DOHH2 (cell line): Measurements from ENCODE around the gene LNX1.

ENCODE experiments used
- EZH2phosphoT487 ChIP-seq: fragments of 200-600 bp; sonication (generic); IDR thresholded peaks from 2 replicates; pipeline ENCODE4 v1.6.1; 2017; ENCODE audit warnings: borderline replicate concordance, mild to moderate bottlenecking, antibody characterized with exemption, low read length, moderate library complexity, mixed read lengths
- TF ChIP-seq, protein P1 (sequence below): fragments of 200-600 bp; sonication (generic); IDR thresholded peaks from one replicate; pipeline ENCODE4 v1.5.1; 2014; ENCODE audit warnings: antibody characterized with exemption, mild to moderate bottlenecking, low read depth, low read length; ENCODE audit not compliant: poor library complexity, severe bottlenecking

DNA sequence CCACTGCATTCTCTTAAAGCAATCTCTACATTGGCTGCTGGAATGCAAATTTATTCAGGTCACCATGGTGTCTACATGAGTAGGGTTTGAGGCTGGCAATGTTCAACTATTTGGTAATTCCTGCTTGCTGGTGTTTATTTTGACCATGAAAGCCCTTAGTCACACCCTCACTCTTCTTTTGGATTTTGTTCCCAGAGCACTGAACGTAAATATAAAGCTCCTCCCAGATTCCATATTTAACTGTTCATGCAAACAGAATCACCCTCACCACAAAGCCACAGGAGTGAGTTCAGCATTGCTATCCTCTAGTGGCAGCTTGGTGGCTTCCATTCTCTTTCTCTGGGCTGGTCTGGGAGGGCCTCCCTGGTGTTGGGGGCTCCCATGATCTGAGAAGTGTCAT is 82.8 kb downstream of the LNX1 start:
- TF ChIP-seq, protein P1, sequence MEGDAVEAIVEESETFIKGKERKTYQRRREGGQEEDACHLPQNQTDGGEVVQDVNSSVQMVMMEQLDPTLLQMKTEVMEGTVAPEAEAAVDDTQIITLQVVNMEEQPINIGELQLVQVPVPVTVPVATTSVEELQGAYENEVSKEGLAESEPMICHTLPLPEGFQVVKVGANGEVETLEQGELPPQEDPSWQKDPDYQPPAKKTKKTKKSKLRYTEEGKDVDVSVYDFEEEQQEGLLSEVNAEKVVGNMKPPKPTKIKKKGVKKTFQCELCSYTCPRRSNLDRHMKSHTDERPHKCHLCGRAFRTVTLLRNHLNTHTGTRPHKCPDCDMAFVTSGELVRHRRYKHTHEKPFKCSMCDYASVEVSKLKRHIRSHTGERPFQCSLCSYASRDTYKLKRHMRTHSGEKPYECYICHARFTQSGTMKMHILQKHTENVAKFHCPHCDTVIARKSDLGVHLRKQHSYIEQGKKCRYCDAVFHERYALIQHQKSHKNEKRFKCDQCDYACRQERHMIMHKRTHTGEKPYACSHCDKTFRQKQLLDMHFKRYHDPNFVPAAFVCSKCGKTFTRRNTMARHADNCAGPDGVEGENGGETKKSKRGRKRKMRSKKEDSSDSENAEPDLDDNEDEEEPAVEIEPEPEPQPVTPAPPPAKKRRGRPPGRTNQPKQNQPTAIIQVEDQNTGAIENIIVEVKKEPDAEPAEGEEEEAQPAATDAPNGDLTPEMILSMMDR = no peak
- no peak for TF ChIP-seq EZH2phosphoT487
